GM20431 (cell line): ENCODE data around the gene B3GALT2.
"Not testable (repeated sequence)": the region's sequence is repeated elsewhere in the genome, so short reads cannot be mapped to it uniquely, and the experiment has no call there.

Experiments
- in situ Hi-C: fragments of 300-500 bp; cut with MseI, MboI; formaldehyde crosslinking; loops from one replicate; pipeline ENCODE4 v1.15.0; 2020; ENCODE audit warnings: low sequenced_read_pairs; ENCODE audit not compliant: unreplicated experiment

B3GALT2 gene

GRCh38 chr1:193185901-193186731, at the start of gene B3GALT2:
Gene B3GALT2 (minus strand): TSS chr1:193186613. CDS start chr1:193181562, 5,051 bp downstream.
- in situ Hi-C loops, result no loop called here

GRCh38 chr1:193234530-193234929, 48.1 kb upstream of the B3GALT2 start:
- in situ Hi-C loops, result no loop called here

GRCh38 chr1:193231146-193231545, 44.7 kb upstream of the B3GALT2 start:
- in situ Hi-C loops, result not testable (repeated sequence)

DNA sequence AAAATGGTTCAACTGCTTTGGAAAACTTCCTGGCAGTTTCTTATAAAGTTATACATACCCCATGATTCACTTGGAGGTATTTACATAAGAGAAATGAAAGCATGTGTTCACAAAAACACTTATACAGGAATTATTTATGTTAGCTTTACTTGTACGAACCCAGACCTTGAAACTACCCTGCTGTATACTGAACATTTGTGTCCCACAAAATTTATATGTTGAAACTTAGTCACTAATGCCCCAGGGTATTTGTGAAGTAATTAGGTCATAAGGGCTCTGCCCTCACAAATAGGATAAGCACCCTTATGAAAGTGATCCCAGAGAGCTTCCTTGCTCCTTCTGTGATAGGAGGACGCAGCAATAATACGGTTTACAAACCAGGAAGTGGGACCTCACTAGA, 42.7 kb upstream of the B3GALT2 start:
- in situ Hi-C loops, result no loop called here

- in situ Hi-C loops, result no loop called here
These were observed 35.7 kb upstream of the B3GALT2 start for GRCh38 chr1:193222056-193222615.

DNA sequence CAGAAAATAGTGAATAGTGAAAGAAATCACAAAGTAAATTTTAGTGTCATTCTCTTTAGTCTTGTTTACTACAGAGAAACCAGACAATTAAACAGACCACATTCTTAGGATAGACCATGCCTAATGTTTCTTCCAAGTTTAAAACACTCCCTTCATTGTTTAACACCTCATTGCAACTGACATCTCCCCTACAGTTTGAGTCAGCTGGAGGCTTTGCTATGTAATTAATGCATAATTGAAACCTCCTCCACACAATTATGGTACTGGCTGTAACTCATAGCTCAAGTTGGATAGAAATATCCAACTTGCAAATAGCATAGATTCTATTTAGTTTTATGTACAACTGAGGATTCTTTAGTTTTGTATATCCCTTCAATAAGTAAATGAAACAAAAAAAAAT, 35.2 kb upstream of the B3GALT2 start:
- in situ Hi-C loops, result no loop called here

GRCh38 chr1:193219391-193219790, 33.0 kb upstream of the B3GALT2 start:
- in situ Hi-C loops, result no loop called here

DNA sequence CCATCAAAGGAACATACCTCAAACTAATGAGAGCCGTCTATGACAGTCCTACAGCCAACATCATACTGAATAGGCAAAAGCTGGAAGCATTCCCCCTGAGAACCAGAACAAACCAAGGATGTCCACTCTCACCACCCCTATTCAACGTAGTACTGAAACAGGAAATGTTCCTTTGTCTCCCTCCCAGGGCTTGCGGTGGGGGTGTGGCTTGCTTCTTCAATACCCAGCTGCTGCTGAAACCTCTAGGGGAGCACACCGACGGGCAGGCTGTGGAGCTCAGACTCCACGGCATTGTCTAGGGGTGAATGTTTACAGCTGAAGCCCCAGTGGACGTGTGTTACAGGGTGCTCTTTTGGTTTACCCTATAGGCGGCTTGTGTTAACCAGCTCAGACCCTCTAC, 30.5 kb upstream of the B3GALT2 start:
- in situ Hi-C loops, result no loop called here

GRCh38 chr1:193213998-193214397, 27.6 kb upstream of the B3GALT2 start:
- in situ Hi-C loops, result no loop called here

DNA sequence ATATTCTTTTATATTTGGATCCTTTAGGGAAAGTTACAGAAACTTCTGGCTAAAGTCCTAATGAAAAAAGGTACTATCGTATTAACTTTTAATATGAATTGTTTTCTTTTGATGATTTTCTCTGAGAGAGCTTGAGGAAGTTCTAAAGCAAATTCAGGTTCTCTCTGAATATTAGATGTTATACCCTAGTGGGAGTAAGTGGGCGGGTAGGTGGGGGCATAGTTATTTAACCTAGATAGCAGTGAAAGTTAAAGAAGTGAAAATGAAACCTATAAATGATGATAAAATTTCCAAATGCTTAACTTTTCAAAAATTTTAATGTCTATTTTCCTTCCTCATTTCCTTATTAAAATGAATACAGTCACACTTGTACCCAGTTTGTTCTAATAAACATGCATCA, 26.2 kb upstream of the B3GALT2 start:
- in situ Hi-C loops, result no loop called here

- in situ Hi-C loops, result no loop called here
These were observed 25.1 kb upstream of the B3GALT2 start for GRCh38 chr1:193211539-193211938.

GRCh38 chr1:193210996-193211395, 24.6 kb upstream of the B3GALT2 start:
- in situ Hi-C loops, result no loop called here

DNA sequence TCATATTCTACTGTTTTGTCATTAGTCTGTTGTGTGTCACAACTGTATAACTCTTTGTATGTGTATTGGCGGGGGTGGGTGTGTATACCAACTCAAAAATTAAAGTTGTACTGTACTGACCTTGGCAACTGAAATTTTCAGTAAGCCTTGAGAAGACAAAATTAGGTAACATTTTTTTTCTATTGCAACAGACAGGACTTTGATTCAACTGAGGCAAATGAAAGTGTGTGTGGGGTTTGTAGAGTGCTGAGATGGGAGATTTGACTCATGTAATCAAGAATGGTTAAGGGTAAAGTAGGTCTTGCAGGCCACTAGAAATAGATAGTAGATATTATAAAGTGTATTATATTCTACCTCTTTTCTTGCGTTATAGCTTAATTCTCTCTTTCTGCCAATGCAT, 14.6 kb upstream of the B3GALT2 start:
- in situ Hi-C loops, result no loop called here

DNA sequence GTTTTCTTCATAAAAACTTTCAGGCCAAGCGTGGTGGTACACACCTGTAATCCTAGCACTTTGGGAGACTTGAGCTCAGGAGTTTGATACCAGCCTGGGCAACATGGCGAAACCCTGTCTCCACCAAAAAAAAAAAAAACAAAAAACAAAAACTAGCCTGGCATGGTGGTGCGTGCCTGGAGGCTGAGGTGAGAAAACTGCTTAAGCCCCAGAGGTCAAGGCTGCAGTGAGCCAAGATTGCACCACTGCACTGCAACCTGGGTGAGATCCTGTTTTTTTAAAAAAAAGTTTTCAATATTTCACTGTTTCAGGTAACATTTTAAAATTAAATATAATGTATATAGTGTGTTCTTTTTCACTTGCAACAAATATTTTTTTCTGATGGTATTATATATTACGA, 13.5 kb upstream of the B3GALT2 start:
- in situ Hi-C loops, result no loop called here

DNA sequence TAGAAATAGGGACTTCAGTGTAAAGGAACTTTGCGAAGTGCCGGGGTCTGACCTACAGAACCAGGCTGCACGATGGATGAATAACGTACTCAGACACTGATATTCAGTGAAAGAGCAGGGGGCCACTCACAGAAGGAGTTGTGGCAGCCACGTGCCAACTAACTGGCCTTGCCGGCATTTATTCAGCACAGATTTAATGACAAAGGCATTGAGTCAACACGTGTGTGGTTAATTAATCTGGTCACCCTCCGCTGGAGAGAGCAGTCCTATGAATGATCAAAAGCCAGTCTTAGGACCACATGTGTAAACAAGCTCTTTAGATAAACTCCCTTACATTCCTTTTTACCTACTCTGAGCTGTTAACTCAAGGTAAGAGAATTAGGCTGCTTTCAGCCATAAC, 6.2 kb upstream of the B3GALT2 start:
- in situ Hi-C loops, result no loop called here

DNA sequence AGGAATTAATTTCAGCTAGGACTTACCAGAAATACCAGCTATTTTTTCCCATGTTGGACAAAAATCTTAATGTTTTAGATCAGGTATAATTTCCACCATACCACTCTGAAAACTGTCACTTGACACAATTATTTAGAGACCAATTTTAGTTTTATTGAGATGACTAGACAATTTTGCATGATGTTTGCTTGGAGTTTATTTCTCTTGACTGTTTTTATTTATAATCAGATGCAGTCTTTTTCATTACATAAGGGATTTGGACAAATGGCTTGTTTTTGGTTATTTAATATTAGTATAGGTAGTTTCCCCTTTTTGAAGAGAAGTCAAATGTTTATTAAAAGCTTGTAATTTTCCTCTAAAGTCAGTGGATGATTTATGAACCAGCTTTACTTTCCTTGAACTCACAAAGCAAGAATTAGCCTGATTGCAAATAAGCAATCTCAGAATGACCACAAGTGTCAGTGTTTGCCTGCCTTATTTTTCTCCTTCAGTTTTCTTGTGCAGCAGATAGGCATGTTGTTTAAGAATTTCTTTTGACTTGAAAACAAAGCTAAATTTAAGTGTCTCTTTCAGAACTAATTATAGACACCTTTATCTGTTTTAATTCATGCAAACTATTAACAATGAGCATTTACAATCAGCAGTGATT, 3.8 kb upstream of the B3GALT2 start:
- in situ Hi-C loops, result no loop called here

DNA sequence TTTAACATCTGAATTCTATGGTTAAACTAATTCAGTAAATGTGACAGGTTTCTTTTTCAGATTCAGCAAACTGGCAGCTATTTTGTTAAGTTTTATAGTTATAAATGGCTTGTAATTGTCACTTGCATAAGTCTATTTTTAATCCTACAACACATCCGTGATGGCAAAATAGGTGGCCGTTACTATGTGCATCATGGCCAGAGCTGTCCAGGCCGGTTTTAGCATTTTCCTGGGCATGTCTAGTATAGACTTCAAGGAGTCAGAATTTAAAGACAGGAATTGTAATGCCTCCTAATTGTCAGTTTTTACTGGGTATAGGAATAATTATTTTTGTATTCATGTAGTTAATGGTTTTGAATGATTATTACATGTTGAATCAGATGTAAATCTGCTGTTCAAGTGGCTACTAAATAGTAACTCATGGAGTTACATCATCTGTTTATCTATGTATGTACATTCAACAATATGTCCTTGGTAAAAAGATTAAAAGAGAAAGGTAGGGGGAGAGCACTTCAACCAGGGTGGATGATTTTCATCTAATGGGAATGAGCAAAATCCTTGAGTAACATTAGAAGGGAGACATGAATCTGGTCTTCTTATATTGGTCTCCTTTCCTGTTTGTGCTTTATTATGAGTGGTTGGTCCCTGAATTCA, 3.2 kb upstream of the B3GALT2 start:
- in situ Hi-C loops, result no loop called here

GRCh38 chr1:193188915-193189314, 2.5 kb upstream of the B3GALT2 start:
- in situ Hi-C loops, result not testable (repeated sequence)

DNA sequence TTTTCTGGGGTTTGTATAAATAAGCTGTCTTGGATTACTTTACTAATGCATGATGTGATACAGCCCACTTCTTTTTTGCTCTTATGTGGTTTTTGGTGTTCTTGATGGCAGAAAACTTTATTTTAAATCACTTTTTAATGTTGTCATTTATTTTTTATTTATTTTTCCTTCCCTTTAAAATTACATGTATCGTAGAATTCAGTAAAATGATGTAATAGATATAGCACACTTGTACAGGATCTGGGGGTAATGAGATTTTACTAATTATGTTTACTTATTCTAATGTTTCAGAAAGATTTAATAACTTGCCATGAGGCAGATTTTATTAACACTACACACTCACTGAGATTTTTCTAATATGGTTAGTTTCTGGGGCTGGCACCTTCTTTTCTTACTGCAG, 701 bp upstream of the B3GALT2 start:
- in situ Hi-C loops, result no loop called here

GRCh38 chr1:193185211-193185610, 1.2 kb downstream of the B3GALT2 start:
- in situ Hi-C loops, result no loop called here

GRCh38 chr1:193184776-193185175, 1.6 kb downstream of the B3GALT2 start:
- in situ Hi-C loops, result no loop called here
